ENCODE results near the gene PFAS.

DNA sequence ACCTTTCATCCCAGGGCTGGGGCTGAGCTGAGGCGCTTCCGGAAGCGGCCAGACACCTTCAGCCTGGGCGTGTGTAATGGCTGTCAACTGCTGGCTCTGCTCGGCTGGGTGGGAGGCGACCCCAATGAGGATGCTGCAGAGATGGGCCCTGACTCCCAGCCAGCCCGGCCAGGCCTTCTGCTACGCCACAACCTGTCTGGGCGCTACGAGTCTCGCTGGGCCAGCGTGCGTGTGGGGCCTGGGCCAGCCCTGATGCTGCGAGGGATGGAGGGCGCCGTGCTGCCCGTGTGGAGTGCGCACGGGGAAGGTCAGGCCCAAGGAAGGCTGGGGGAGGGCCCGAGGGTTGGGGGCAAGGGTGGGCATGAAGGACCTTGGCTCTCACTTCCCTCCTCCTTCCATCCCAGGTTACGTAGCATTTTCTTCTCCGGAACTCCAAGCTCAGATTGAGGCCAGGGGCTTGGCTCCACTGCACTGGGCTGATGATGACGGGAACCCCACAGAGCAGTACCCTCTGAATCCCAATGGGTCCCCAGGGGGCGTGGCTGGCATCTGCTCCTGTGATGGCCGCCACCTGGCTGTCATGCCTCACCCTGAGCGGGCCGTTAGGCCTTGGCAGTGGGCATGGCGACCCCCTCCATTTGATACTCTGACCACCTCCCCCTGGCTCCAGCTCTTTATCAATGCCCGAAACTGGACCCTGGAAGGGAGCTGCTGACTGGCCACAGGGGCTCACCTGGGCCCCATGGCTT lies 19.6 kb downstream of the PFAS start:
- TF ChIP-seq POLR2A (IDR thresholded peaks at IDR 0.05), result no peak
- TF ChIP-seq, protein P1, sequence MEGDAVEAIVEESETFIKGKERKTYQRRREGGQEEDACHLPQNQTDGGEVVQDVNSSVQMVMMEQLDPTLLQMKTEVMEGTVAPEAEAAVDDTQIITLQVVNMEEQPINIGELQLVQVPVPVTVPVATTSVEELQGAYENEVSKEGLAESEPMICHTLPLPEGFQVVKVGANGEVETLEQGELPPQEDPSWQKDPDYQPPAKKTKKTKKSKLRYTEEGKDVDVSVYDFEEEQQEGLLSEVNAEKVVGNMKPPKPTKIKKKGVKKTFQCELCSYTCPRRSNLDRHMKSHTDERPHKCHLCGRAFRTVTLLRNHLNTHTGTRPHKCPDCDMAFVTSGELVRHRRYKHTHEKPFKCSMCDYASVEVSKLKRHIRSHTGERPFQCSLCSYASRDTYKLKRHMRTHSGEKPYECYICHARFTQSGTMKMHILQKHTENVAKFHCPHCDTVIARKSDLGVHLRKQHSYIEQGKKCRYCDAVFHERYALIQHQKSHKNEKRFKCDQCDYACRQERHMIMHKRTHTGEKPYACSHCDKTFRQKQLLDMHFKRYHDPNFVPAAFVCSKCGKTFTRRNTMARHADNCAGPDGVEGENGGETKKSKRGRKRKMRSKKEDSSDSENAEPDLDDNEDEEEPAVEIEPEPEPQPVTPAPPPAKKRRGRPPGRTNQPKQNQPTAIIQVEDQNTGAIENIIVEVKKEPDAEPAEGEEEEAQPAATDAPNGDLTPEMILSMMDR (IDR thresholded peaks at IDR 0.05), result no peak
- TF ChIP-seq EP300 (IDR thresholded peaks at IDR 0.05), result no peak
